GM12891 (cell line): ENCODE data around the gene GALR3.

Experiments used
- PAX5 ChIP-seq: IDR thresholded peaks from 2 replicates; pipeline ENCODE4 v1.6.1; 2011; ENCODE audit warnings: low read length, moderate library complexity, mild to moderate bottlenecking; ENCODE audit not compliant: insufficient read depth, severe bottlenecking
- POLR2A ChIP-seq: IDR thresholded peaks from 2 replicates; pipeline ENCODE4 v1.6.1; 2011; ENCODE audit warnings: low read depth, low read length, control low read depth
- POLR2AphosphoS5 ChIP-seq: IDR thresholded peaks from 2 replicates; pipeline ENCODE4 v1.6.1; 2011; ENCODE audit warnings: low read depth, low read length, control low read depth

GRCh38 chr22:37849089-37849751, 26.0 kb downstream of the GALR3 start, which contains the start of gene EIF3L:
- TF ChIP-seq POLR2A (peak; percentile 89), POLR2AphosphoS5 (peak; percentile 94), PAX5 (no peak)
